Measurements from ENCODE around the gene WNK2.
A peak's percentile ranks its signal among the peaks of the same experiment; 100 is the strongest.

The WNK2 gene

GRCh38 chr9:93302586-93303257 lies 118.8 kb downstream of the WNK2 start:
- H3K79me1 ChIP-seq (replicated peaks; ENCODE audit: low read length, poor library complexity, severe bottlenecking), result no peaks in the 10 kb centered on the region
- DNase-seq, result peak; percentile 51
- no peak overlapping the region for H2AK5ac ChIP-seq (ENCODE audit: low read length, severe bottlenecking)
- peaks cover 8% of the 10 kb centered on the region for H3K4me1 ChIP-seq (ENCODE audit: control insufficient read depth, insufficient read depth, low read depth, low read length)
- H2BK15ac ChIP-seq (ENCODE audit: low read depth, poor library complexity, severe bottlenecking), result no peak overlapping the region
- no peak overlapping the region for H3K23ac ChIP-seq (ENCODE audit: low read length in 2 of 2)
- no peak overlapping the region for H4K8ac ChIP-seq (ENCODE audit: low read length)
- no peak overlapping the region for H2BK120ac ChIP-seq (ENCODE audit: low read depth, low read length)
- no peaks in the 10 kb centered on the region for H3K9me3 ChIP-seq (ENCODE audit: control insufficient read depth, low read length)
- no peaks in the 10 kb centered on the region for H3K36me3 ChIP-seq (ENCODE audit: control insufficient read depth in 1 of 2, insufficient read depth in 2 of 2, low read depth in 1 of 2, low read length in 2 of 2)
- no peak overlapping the region for H3K9ac ChIP-seq (ENCODE audit: low read length)
- no peak overlapping the region for H3K4me3 ChIP-seq (ENCODE audit: insufficient read depth in 1 of 2, low read depth in 1 of 2, low read length in 2 of 2)
- no peak overlapping the region for H3K27ac ChIP-seq (ENCODE audit: low read length, poor library complexity, severe bottlenecking)
- H2BK5ac ChIP-seq (ENCODE audit: low read depth, low read length, poor library complexity, severe bottlenecking), result no peak overlapping the region
- no peak overlapping the region for H3K18ac ChIP-seq (ENCODE audit: low read depth in 1 of 2, low read length in 2 of 2)
- WGBS, result 75% methylated on average over 5 of the region's 6 CpGs
- H2AFZ ChIP-seq (ENCODE audit: low read depth, low read length), result no peak overlapping the region
- H3K14ac ChIP-seq (ENCODE audit: low read length in 2 of 2), result no peak overlapping the region
- H2BK12ac ChIP-seq (ENCODE audit: low read length in 2 of 2), result no peak overlapping the region
- no peak overlapping the region for H4K91ac ChIP-seq (ENCODE audit: low read length)
- H3K27me3 ChIP-seq (ENCODE audit: control insufficient read depth in 1 of 2, insufficient read depth in 1 of 2, low read length in 2 of 2), result peaks cover 11 to 21% of the 10 kb centered on the region in 2 experiments
- H3K4ac ChIP-seq (ENCODE audit: low read depth in 1 of 2, low read length in 2 of 2), result no peak overlapping the region
- H3K4me2 ChIP-seq (ENCODE audit: low read length, poor library complexity, severe bottlenecking), result no peak overlapping the region

GRCh38 chr9:93303258-93303771 lies 119.4 kb downstream of the WNK2 start:
- Histone ChIP-seq H3K27me3 (ENCODE audit: control insufficient read depth in 1 of 2, insufficient read depth in 1 of 2, low read length in 2 of 2) (peaks cover 8 to 18% of the 10 kb centered on the region in 2 experiments), H3K4ac (ENCODE audit: low read depth in 1 of 2, low read length in 2 of 2) (no peak overlapping the region), H3K9ac (ENCODE audit: low read length) (no peak overlapping the region), H2BK5ac (ENCODE audit: low read depth, low read length, poor library complexity, severe bottlenecking) (no peak overlapping the region), H3K79me1 (replicated peaks; ENCODE audit: low read length, poor library complexity, severe bottlenecking) (no peaks in the 10 kb centered on the region), H2AFZ (ENCODE audit: low read depth, low read length) (no peak overlapping the region), H2BK12ac (ENCODE audit: low read length in 2 of 2) (no peak overlapping the region), H3K4me3 (ENCODE audit: insufficient read depth in 1 of 2, low read depth in 1 of 2, low read length in 2 of 2) (no peak overlapping the region), H2BK15ac (ENCODE audit: low read depth, poor library complexity, severe bottlenecking) (no peak overlapping the region), H4K91ac (ENCODE audit: low read length) (no peak overlapping the region), H3K23ac (ENCODE audit: low read length in 2 of 2) (no peak overlapping the region), H3K4me2 (ENCODE audit: low read length, poor library complexity, severe bottlenecking) (no peak overlapping the region), H3K9me3 (ENCODE audit: control insufficient read depth, low read length) (no peaks in the 10 kb centered on the region), H4K8ac (ENCODE audit: low read length) (no peak overlapping the region), H3K18ac (ENCODE audit: low read depth in 1 of 2, low read length in 2 of 2) (no peak overlapping the region), H3K27ac (ENCODE audit: low read length, poor library complexity, severe bottlenecking) (no peak overlapping the region), H2AK5ac (ENCODE audit: low read length, severe bottlenecking) (no peak overlapping the region), H3K4me1 (ENCODE audit: control insufficient read depth, insufficient read depth, low read depth, low read length) (peaks cover 8% of the 10 kb centered on the region), H2BK120ac (ENCODE audit: low read depth, low read length) (no peak overlapping the region), H3K36me3 (ENCODE audit: control insufficient read depth in 1 of 2, insufficient read depth in 2 of 2, low read depth in 1 of 2, low read length in 2 of 2) (no peaks in the 10 kb centered on the region), H3K14ac (ENCODE audit: low read length in 2 of 2) (no peak overlapping the region)
- DNase-seq, result no peak
- WGBS, result 84% methylated on average over 11 of the region's 11 CpGs

- Histone ChIP-seq H3K27ac (ENCODE audit: low read length, poor library complexity, severe bottlenecking) (no peak overlapping the region), H3K4me3 (ENCODE audit: insufficient read depth in 1 of 2, low read depth in 1 of 2, low read length in 2 of 2) (no peak overlapping the region), H3K9ac (ENCODE audit: low read length) (no peak overlapping the region), H3K23ac (ENCODE audit: low read length in 2 of 2) (no peak overlapping the region), H3K36me3 (ENCODE audit: control insufficient read depth in 1 of 2, insufficient read depth in 2 of 2, low read depth in 1 of 2, low read length in 2 of 2) (no peaks in the 10 kb centered on the region), H3K4me1 (ENCODE audit: control insufficient read depth, insufficient read depth, low read depth, low read length) (peaks cover 8% of the 10 kb centered on the region), H3K79me1 (replicated peaks; ENCODE audit: low read length, poor library complexity, severe bottlenecking) (no peaks in the 10 kb centered on the region), H4K91ac (ENCODE audit: low read length) (no peak overlapping the region), H2AFZ (ENCODE audit: low read depth, low read length) (no peak overlapping the region), H3K4ac (ENCODE audit: low read depth in 1 of 2, low read length in 2 of 2) (no peak overlapping the region), H2BK12ac (ENCODE audit: low read length in 2 of 2) (no peak overlapping the region), H3K14ac (ENCODE audit: low read length in 2 of 2) (no peak overlapping the region), H2AK5ac (ENCODE audit: low read length, severe bottlenecking) (no peak overlapping the region), H4K8ac (ENCODE audit: low read length) (no peak overlapping the region), H2BK120ac (ENCODE audit: low read depth, low read length) (no peak overlapping the region), H3K9me3 (ENCODE audit: control insufficient read depth, low read length) (no peaks in the 10 kb centered on the region), H3K4me2 (ENCODE audit: low read length, poor library complexity, severe bottlenecking) (no peak overlapping the region), H3K27me3 (ENCODE audit: control insufficient read depth in 1 of 2, insufficient read depth in 1 of 2, low read length in 2 of 2) (peaks cover 8 to 18% of the 10 kb centered on the region in 2 experiments), H3K18ac (ENCODE audit: low read depth in 1 of 2, low read length in 2 of 2) (no peak overlapping the region), H2BK5ac (ENCODE audit: low read depth, low read length, poor library complexity, severe bottlenecking) (no peak overlapping the region), H2BK15ac (ENCODE audit: low read depth, poor library complexity, severe bottlenecking) (no peak overlapping the region)
- no peak for DNase-seq
- WGBS, result 84% methylated on average over 14 of the region's 19 CpGs
These were observed 120.1 kb downstream of the WNK2 start for GRCh38 chr9:93303806-93304573.
